OCI-LY3 (cell line): ENCODE data around the gene ACKR4.
"Not testable (repeated sequence)": the region's sequence is repeated elsewhere in the genome, so short reads cannot be mapped to it uniquely, and the experiment has no call there.

Experiments
- H2AFZ ChIP-seq: fragments of 200-600, 300-600 bp; shearing (Covaris generic); 2 replicates; pipeline ENCODE4 v1.6.0; 2014; ENCODE audit warnings: antibody characterized with exemption, low read depth, low read length
- H3K27ac ChIP-seq: fragments of 200-600, 300-600 bp; sonication (generic); 2 replicates; pipeline ENCODE4 v1.5.1; 2014; ENCODE audit warnings: mild to moderate bottlenecking, low read length, moderate library complexity, mixed read lengths
- H3K27me3 ChIP-seq: fragments of 200-600, 300-600 bp; sonication (generic); 2 replicates; pipeline ENCODE4 v1.6.1; 2014; ENCODE audit warnings: low read depth, low read length, mixed read lengths
- H3K36me3 ChIP-seq: fragments of 200-600, 300-600 bp; sonication (generic); replicated peaks from 2 replicates; pipeline ENCODE3; 2014; ENCODE audit warnings: low read depth, low read length, mixed read lengths
- H3K4me1 ChIP-seq: fragments of 300-600, 200-600 bp; sonication (generic); 2 replicates; pipeline ENCODE4 v1.6.1; 2014; ENCODE audit warnings: low read length, mixed read lengths
- H3K4me2 ChIP-seq: fragments of 200-600, 300-600 bp; sonication (generic); 2 replicates; pipeline ENCODE4 v1.6.1; 2014; ENCODE audit warnings: low read length, mixed read lengths
- H3K4me3 ChIP-seq: fragments of 300-600, 200-600 bp; sonication (generic); 2 replicates; pipeline ENCODE4 v1.5.1; 2014; ENCODE audit warnings: antibody characterized with exemption, mild to moderate bottlenecking, low read length, moderate library complexity
- H3K79me2 ChIP-seq: fragments of 300-600, 200-600 bp; shearing (Covaris generic); 2 replicates; pipeline ENCODE4 v1.6.1; 2014; ENCODE audit warnings: mild to moderate bottlenecking, low read length, mixed read lengths
- H3K9ac ChIP-seq: fragments of 300-600, 200-600 bp; shearing (Covaris generic); 2 replicates; pipeline ENCODE4 v1.6.0; 2014; ENCODE audit warnings: mild to moderate bottlenecking, low read length, moderate library complexity
- H3K9me3 ChIP-seq: fragments of 200-600, 300-600 bp; shearing (Covaris generic); 2 replicates; pipeline ENCODE4 v1.6.1; 2014; ENCODE audit warnings: low read length, mixed read lengths; ENCODE audit not compliant: insufficient read depth
- H4K20me1 ChIP-seq: fragments of 200-600, 300-600 bp; sonication (generic); 2 replicates; pipeline ENCODE4 v1.6.1; 2016; ENCODE audit warnings: low read length, mixed read lengths; ENCODE audit not compliant: insufficient read depth
- CTCF ChIP-seq: fragments of 200-600, 300-600 bp; sonication (generic); IDR thresholded peaks from 2 replicates; pipeline ENCODE4 v1.5.1; 2014; ENCODE audit warnings: antibody characterized with exemption, low read length, low read depth
- EZH2phosphoT487 ChIP-seq: fragments of 200-600 bp; shearing (Covaris generic); IDR thresholded peaks from 2 replicates; pipeline ENCODE4 v1.6.1; 2018; ENCODE audit warnings: antibody characterized with exemption, mixed run types, low read depth

ACKR4 gene

GRCh38 chr3:132553826-132554225, 43.2 kb upstream of the ACKR4 start:
- Histone ChIP-seq H2AFZ (no peak overlapping the region), H3K4me1 (no peaks in the 10 kb centered on the region), H3K27me3 (no peaks in the 10 kb centered on the region), H3K4me3 (no peak overlapping the region), H3K4me2 (no peak overlapping the region), H4K20me1 (no peaks in the 10 kb centered on the region), H3K36me3 (no peaks in the 10 kb centered on the region), H3K9ac (no peak overlapping the region), H3K79me2 (no peaks in the 10 kb centered on the region), H3K27ac (no peak overlapping the region), H3K9me3 (no peaks in the 10 kb centered on the region)
- TF ChIP-seq EZH2phosphoT487 (no peak), CTCF (no peak)

DNA sequence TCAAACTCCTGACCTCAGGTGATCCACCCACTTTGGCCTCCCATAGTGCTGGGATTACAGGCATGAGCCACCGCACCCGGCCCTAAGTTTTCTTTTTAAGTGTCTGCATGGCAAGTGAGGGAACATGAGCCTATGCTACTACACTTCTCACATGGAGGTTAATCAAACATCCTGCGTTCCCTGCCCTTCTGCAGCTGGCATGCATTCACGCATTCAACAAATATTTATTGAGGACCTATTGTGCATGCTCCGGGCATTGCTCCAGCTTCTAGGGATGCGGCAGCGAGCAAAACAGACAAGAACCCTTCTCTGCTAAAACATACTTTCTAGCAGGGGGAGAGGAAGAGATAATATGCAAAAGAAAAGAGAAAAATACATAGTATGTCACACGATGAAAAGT, 42.6 kb upstream of the ACKR4 start:
- TF ChIP-seq CTCF (no peak), EZH2phosphoT487 (no peak)
- H3K9ac ChIP-seq: no peak overlapping the region
- no peaks in the 10 kb centered on the region for H3K27me3 ChIP-seq
- no peak overlapping the region for H3K4me3 ChIP-seq
- H3K4me1 ChIP-seq: no peaks in the 10 kb centered on the region
- H3K9me3 ChIP-seq: no peaks in the 10 kb centered on the region
- H2AFZ ChIP-seq: no peak overlapping the region
- H4K20me1 ChIP-seq: no peaks in the 10 kb centered on the region
- H3K79me2 ChIP-seq: no peaks in the 10 kb centered on the region
- no peaks in the 10 kb centered on the region for H3K36me3 ChIP-seq
- H3K4me2 ChIP-seq: no peak overlapping the region
- no peak overlapping the region for H3K27ac ChIP-seq

DNA sequence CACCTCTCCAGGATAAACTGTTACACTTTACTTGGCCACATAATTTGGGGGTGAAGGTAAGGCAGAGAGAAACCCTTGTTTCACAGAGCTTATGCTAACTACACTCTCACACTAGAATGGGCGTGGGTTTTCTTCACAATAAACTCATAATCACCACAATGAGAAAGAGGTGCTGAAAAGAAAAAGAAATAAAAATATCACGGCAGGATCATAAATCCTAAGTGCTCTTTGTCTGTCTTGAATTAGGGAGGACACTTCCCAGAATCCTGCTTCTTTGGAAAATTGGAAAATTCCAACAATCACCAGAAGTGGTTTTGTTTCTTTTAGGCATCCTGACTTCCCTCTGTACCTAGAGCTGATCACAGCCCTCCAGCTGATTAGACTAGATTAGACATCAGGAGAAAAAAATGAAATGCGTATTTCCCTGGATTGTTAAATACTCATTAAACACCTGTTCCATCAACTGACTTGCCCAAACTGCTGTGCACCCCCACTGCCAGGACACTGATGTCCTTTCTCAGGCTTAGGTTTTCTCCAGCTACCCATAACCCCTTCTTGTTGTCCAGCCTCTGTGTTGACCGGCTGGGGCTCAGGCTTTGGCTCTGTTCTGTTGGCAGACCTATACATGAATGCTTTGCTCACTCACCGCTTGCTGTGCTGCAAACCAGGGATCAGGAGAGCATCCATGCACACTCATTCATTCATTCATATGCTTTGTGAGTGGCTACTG, 41.6 kb upstream of the ACKR4 start:
- Histone ChIP-seq H2AFZ (no peak overlapping the region), H3K4me2 (no peak overlapping the region), H3K36me3 (no peaks in the 10 kb centered on the region)

DNA sequence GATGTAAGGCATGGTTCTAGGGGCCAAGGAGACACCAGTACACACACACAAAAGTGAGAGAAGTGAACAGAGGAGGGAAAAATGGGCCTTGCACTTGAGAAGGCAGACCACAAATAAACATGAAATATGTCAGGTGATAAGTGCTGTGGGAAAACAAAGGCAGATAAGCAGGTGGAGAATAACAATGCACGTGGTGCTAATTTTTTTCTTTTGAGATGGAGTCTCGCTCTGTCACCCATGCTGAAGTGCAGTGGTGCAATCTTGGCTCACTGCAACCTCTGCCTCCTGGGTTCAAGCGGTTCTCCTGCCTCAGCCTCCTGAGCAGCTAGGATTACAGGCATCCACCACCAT, 41.1 kb upstream of the ACKR4 start:
- not testable (repeated sequence) for H3K79me2 ChIP-seq, H3K4me2 ChIP-seq, H3K27me3 ChIP-seq, H3K9ac ChIP-seq, H3K27ac ChIP-seq, H3K4me3 ChIP-seq, H3K4me1 ChIP-seq, H2AFZ ChIP-seq, H3K36me3 ChIP-seq, H4K20me1 ChIP-seq, H3K9me3 ChIP-seq

More for the DNA sequence above, 41.6 kb upstream of the ACKR4 start:
- no peaks in the 10 kb centered on the region for H4K20me1 ChIP-seq
- TF ChIP-seq EZH2phosphoT487: no peak
- no peak for TF ChIP-seq CTCF
- H3K4me3 ChIP-seq: no peak overlapping the region
- no peak overlapping the region for H3K9ac ChIP-seq
- H3K4me1 ChIP-seq: no peaks in the 10 kb centered on the region
- no peaks in the 10 kb centered on the region for H3K9me3 ChIP-seq
- H3K79me2 ChIP-seq: no peaks in the 10 kb centered on the region
- H3K27ac ChIP-seq: no peak overlapping the region
- no peaks in the 10 kb centered on the region for H3K27me3 ChIP-seq
